ENCODE measurements around the gene AHRR.

GRCh38 chr5:452978-453710, 131.6 kb downstream of the AHRR start:
- no peak for TF ChIP-seq CTCF (IDR thresholded peaks at IDR 0.05)
- TF ChIP-seq POLR2A (IDR thresholded peaks at IDR 0.05) = no peak

All from stomach (tissue), 4 donors.